Fibroblast of lung (primary cell): ENCODE measurements around the gene COL8A1.

Experiments
- EZH2 ChIP-seq: IDR thresholded peaks from 2 replicates; pipeline ENCODE4 v1.5.1; 2012; ENCODE audit warnings: low read length, control low read depth, mild to moderate bottlenecking; ENCODE audit errors: missing control alignments
- TF ChIP-seq, protein P1 (sequence below), 2 donors: IDR thresholded peaks in 1 of 2; conservative IDR thresholded peaks in 1 of 2; 1 replicate in 1 of 2; 2 replicates in 1 of 2; pipeline ENCODE4 v1.5.1; 2011 to 2012; ENCODE audit warnings: low read length in 2 of 2, control low read depth in 1 of 2, inconsistent platforms in 1 of 2, low read depth in 1 of 2, mild to moderate bottlenecking in 1 of 2

DNA sequence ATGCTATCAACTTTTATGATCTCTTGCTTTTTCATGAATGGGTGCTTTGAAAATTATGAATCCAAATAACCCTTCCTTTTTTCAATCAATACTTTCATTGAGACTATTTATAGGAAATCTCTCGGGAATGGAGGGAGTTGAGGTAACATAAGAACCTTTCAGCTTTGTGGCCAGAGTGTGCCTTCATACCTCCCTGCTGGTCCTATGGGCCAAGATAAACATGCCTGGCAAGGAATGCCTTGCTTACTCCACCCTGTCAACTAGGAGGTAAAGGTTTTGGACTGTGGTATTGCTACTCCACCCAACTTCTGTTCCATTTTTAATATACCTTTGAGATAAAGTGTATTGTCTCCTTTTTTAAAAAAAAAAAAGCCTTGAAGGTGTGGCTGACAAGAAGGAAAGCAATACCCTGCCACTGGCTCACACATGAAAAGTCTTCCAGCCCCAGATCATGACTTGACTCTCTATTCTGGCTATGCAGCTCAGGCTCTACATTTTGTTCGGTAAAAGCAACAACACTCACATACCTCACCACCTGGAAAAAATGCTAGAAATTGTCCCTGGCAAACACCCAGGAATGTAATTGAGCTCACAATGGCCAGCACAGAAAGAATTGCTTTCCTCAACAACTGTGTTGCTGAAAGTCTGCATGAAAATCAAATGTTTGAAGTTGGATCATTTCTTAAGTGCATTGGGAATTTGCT is 35.8 kb downstream of the COL8A1 start:
- TF ChIP-seq, protein P1, sequence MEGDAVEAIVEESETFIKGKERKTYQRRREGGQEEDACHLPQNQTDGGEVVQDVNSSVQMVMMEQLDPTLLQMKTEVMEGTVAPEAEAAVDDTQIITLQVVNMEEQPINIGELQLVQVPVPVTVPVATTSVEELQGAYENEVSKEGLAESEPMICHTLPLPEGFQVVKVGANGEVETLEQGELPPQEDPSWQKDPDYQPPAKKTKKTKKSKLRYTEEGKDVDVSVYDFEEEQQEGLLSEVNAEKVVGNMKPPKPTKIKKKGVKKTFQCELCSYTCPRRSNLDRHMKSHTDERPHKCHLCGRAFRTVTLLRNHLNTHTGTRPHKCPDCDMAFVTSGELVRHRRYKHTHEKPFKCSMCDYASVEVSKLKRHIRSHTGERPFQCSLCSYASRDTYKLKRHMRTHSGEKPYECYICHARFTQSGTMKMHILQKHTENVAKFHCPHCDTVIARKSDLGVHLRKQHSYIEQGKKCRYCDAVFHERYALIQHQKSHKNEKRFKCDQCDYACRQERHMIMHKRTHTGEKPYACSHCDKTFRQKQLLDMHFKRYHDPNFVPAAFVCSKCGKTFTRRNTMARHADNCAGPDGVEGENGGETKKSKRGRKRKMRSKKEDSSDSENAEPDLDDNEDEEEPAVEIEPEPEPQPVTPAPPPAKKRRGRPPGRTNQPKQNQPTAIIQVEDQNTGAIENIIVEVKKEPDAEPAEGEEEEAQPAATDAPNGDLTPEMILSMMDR (conservative IDR thresholded peaks at IDR 0.05 in 1 of 2, IDR thresholded peaks at IDR 0.05 in 1 of 2; ENCODE audit: low read depth in 1 of 2, low read length in 2 of 2) = no peak
- no peak for TF ChIP-seq EZH2
